NCI-H2227 (cell line): ENCODE measurements around the gene LNP1.
"Not testable (repeated sequence)": the region's sequence is repeated elsewhere in the genome, so short reads cannot be mapped to it uniquely, and the experiment has no call there.

Experiments
- DNase-seq: peaks from one replicate; lab custom pipeline; 2025; ENCODE audit not compliant: unreplicated experiment; lab: John Stamatoyannopoulos, UW

Gene LNP1

GRCh38 chr3:100471444-100471843 lies 70.1 kb downstream of the LNP1 start:
- DNase-seq: no peak

- not testable (repeated sequence) for DNase-seq
Measured at GRCh38 chr3:100477851-100478360, 76.6 kb downstream of the LNP1 start.

- DNase-seq: not testable (repeated sequence)
Measured at GRCh38 chr3:100478521-100478920, 77.2 kb downstream of the LNP1 start.

DNA sequence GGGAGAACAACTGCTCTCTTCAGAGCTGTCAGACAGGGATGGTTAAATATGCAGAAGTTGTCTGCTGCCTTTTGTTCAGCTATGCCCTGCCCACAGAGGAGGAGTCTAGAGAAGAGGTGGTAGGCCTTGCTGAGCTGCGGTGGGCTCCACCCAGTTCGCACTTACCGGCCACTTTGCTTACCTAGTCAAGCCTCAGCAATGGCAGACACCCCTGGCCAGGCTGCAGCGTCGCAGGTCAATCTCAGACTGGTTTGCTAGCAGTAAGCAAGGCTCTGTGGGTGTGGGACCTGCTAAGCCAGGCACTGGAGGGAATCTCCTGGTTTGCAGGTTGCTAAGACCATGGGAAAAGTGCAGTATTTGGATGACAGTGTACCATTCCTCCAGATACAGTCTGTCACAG lies 78.7 kb downstream of the LNP1 start:
- no peak for DNase-seq

GRCh38 chr3:100482176-100482575 lies 80.8 kb downstream of the LNP1 start:
- DNase-seq: no peak

DNA sequence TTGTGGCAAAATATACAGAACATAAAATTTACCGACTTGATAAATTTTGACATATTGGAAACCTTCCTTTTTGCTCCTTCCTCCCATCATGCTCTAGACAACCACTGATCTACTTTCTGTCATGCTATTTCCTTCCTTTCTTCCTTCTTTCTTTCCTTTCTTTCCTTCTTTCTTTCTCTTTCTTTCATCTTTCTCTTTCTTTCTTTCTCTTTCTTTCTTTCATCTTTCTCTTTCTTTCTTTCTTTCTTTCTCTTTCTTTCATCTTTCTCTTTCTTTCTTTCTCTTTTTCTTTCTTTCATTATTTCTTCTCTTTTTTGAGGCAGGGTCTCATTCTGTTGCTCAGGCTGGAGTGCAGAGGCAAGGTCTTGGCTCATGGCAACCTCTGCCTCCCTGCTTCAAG lies 82.2 kb downstream of the LNP1 start:
- no peak for DNase-seq

GRCh38 chr3:100486808-100487207 lies 85.5 kb downstream of the LNP1 start:
- DNase-seq: no peak

GRCh38 chr3:100489118-100489517 lies 87.8 kb downstream of the LNP1 start:
- no peak for DNase-seq

DNA sequence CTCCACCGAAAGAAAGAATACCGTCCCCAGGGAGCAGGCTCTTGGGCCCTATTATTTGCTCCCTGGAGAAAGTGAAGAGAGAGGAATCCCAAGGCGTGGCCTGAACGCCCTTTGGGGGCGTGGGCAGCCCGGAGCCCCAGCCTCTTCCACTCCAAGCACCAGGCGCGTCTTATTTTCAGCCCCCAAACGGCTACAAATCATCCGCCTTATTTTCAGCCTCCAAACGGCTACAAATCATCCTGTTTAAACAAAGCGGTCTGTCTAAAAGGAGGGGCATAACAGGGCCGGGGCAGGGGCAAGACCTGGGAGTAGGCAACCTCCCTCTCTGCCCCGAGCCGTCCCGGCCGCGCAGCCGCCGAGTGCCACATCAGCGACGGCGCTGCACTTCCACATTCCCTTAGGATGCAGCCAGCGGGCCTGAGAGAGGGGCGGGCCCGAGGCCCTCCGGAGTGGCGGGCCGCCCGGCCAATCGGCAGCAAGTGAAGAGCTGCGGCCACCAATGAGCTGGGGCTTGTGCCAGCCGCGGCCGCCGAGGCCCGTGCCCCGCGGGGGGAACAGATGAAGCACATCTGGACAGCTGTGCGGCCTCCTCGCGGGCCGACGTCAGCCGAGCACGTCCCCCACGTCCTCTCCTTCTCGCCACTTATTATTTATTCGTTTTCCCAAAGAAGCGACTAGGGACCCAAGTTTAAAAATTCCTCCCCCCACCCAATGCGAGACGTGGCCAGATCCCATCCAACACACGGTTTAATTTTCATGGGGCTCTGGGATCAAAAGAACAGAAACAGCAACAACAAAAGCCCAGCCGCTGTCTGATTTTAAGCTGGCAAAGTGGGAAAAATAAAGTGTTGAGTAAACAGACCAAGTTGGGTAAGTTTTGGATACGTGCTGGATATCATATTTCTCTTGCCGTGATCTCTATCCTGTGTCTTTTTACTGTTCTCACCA lies 91.0 kb downstream of the LNP1 start, which contains the start of gene TMEM45A:
TSS of gene TMEM45A (plus strand) at position 561 of the 948 bp plus-strand sequence. CDS start 62,593 bp downstream, outside the sequence.
- DNase-seq: peak; percentile 94

DNA sequence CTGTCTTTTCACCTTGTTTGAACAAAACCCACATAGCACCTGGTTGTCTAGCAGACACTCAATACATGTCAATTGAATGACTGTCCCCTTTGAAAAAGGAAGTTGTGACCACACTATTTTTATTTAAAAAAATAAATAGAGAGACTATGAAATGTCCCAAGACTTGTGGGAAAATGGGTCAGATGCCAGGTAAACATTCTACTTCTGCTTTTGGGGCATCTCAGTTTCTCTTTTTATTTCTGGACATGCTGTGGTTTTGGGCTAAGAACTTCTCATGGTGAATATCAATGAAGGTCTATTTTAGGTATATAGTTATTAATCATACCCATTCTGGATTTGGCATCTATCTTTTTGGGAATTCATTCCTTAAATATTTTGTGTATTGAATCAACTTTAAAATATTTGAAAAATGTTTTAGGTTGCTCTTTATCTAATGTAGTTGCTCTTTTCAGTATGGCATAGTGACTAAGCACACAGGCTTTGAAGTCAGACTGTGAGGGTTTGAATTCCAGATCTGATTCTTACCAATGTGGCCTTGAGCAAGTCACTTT lies 95.4 kb downstream of the LNP1 start:
- no peak for DNase-seq

GRCh38 chr3:100499651-100500050 lies 98.3 kb downstream of the LNP1 start:
- no peak for DNase-seq

DNA sequence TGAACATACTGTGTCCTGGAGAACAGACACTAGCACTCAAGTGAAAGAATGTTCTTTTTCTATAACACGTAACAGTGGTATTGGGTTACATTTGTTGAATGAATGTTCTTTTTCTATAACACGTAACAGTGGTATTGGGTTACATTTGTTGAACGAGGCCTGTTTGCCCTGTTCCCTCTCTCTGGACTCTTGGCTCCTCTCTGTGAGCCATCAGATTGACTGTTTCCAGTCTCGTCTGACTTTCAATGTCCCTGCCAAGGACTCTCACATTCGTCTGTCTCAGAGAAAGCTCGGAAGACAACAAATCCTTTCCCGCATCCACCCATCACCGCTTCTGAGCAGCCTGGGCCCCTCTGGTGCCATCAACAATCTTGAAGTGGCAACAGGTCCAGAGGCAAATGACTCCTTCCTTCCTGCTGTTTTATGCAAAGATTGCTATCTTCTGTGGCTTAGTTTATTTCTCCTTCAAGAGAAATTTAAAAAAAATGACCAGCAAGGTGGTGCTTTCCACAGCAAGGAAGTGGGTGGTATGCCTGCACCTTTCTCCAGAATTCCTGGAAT lies 99.1 kb downstream of the LNP1 start:
- no peak for DNase-seq

DNA sequence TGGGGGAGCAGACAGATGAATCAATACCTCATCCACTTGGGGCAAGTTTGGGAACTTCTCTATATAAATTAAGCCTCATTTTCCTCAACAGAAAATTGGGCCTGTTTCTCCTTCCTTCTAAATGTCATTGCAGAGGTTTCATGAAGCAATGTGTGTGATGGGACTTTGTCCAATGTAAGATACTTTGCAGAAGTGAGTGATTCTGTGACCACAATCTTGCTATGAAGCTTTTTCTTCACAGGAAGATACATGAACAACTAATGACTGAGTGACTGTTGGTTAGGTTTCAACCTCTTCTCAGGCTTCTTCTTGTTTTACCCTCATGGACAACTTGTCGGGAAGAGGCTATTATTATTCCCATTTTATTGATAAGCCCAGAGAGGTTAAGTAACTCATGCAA lies 102.1 kb downstream of the LNP1 start:
- DNase-seq: no peak
